Cardiac muscle cell (in vitro differentiated cells and primary cell): Measurements from ENCODE around the gene BBS9. TPM values are rescaled to one million over a fixed set of nuclear protein-coding genes. Genes with fewer than 3 reads are reported as not detected.

Source experiments
- DNase-seq, 2 donors: peaks; one replicate each; pipeline versions ENCODE4 v3.0.0 to v3.0.0-alpha.2; 2010 to 2017; ENCODE audit warnings: low read depth in 1 of 2, low spot score in 1 of 2
- H3K27ac ChIP-seq: fragments of 200-600 bp; sonication (generic); 2 replicates; pipeline ENCODE4 v1.5.1; 2016
- H3K27me3 ChIP-seq: fragments of 200-600 bp; sonication (generic); 2 replicates; pipeline ENCODE4 v1.6.0; 2016; ENCODE audit warnings: control low read depth
- H3K36me3 ChIP-seq: fragments of 200-600 bp; sonication (generic); 2 replicates; pipeline ENCODE4 v1.5.1; 2016; ENCODE audit warnings: control low read depth
- H3K4me1 ChIP-seq: fragments of 200-600 bp; sonication (generic); 2 replicates; pipeline ENCODE4 v1.8.1; 2017; ENCODE audit warnings: low read depth, mild to moderate bottlenecking, mixed run types
- H3K4me3 ChIP-seq: fragments of 200-600 bp; sonication (generic); 2 replicates; pipeline ENCODE4 v1.5.1; 2016; ENCODE audit warnings: mild to moderate bottlenecking
- H3K9me3 ChIP-seq: fragments of 200-600 bp; sonication (generic); 2 replicates; pipeline ENCODE4 v1.5.1; 2017; ENCODE audit warnings: low read depth, mild to moderate bottlenecking, control low read depth
- CTCF ChIP-seq: IDR thresholded peaks from 2 replicates; pipeline ENCODE4 v1.5.1; 2012; ENCODE audit warnings: low read depth, mild to moderate bottlenecking, low read length
- polyA plus RNA-seq: library from polyadenylated mRNA; unstranded; fragments of >200 nt; fragmentation: Nextera tagmentation; extraction: Ambion mirVana; gene quantifications from 2 replicates; pipeline ENCODE4 v1.2.1, GENCODE V29; 2016
- total RNA-seq: library from RNA; depleted of rRNA; stranded (reverse); fragments of >200 nt; gene quantifications from 2 replicates; pipeline ENCODE4 v1.2.3, GENCODE V29; 2016

BBS9 gene
- total and polyA plus RNA-seq, 2 experiments from 2014 or later: 9.8 to 13.2 TPM

- Histone ChIP-seq H3K36me3 (no peaks in the 10 kb centered on the region), H3K27me3 (no peaks in the 10 kb centered on the region), H3K9me3 (no peaks in the 10 kb centered on the region), H3K4me3 (no peak overlapping the region), H3K27ac (no peak overlapping the region), H3K4me1 (no peaks in the 10 kb centered on the region)
- TF ChIP-seq CTCF: no peak
- no peak for DNase-seq
These were observed 463.4 kb downstream of the BBS9 start for GRCh38 chr7:33592718-33593117.

- no peak overlapping the region for H3K4me3 ChIP-seq
These were observed 464.2 kb downstream of the BBS9 start for GRCh38 chr7:33593611-33594010.

GRCh38 chr7:33596686-33597085 is 467.3 kb downstream of the BBS9 start:
- Histone ChIP-seq H3K4me3 (no peak overlapping the region), H3K36me3 (no peaks in the 10 kb centered on the region), H3K9me3 (no peaks in the 10 kb centered on the region), H3K4me1 (peaks cover 11% of the 10 kb centered on the region), H3K27me3 (no peaks in the 10 kb centered on the region), H3K27ac (no peak overlapping the region)
- TF ChIP-seq CTCF: no peak
- peak in 1 of 2 donors; percentile 40 for DNase-seq

More at GRCh38 chr7:33593611-33594010, 464.2 kb downstream of the BBS9 start:
- Histone ChIP-seq H3K27me3 (no peaks in the 10 kb centered on the region), H3K27ac (no peak overlapping the region), H3K9me3 (no peaks in the 10 kb centered on the region), H3K36me3 (no peaks in the 10 kb centered on the region), H3K4me1 (no peaks in the 10 kb centered on the region)
- DNase-seq: no peak
- no peak for TF ChIP-seq CTCF

GRCh38 chr7:33597181-33597580 is 467.8 kb downstream of the BBS9 start:
- Histone ChIP-seq H3K4me3 (no peak overlapping the region), H3K27me3 (no peaks in the 10 kb centered on the region), H3K4me1 (peaks cover 11% of the 10 kb centered on the region), H3K27ac (no peak overlapping the region), H3K9me3 (no peaks in the 10 kb centered on the region), H3K36me3 (no peaks in the 10 kb centered on the region)
- TF ChIP-seq CTCF: no peak
- DNase-seq: no peak

GRCh38 chr7:33601101-33601500 is 471.7 kb downstream of the BBS9 start:
- Histone ChIP-seq H3K4me3 (no peak overlapping the region), H3K27me3 (no peaks in the 10 kb centered on the region), H3K4me1 (peaks cover 11% of the 10 kb centered on the region), H3K9me3 (no peaks in the 10 kb centered on the region), H3K27ac (no peak overlapping the region), H3K36me3 (no peaks in the 10 kb centered on the region)
- DNase-seq: no peak
- no peak for TF ChIP-seq CTCF

GRCh38 chr7:33601884-33602283 is 472.5 kb downstream of the BBS9 start:
- no peak overlapping the region for H3K27ac ChIP-seq
- H3K9me3 ChIP-seq: no peaks in the 10 kb centered on the region
- no peak for TF ChIP-seq CTCF
- no peaks in the 10 kb centered on the region for H3K27me3 ChIP-seq
- peaks cover 11% of the 10 kb centered on the region for H3K4me1 ChIP-seq
- no peaks in the 10 kb centered on the region for H3K36me3 ChIP-seq
- no peak for DNase-seq
- H3K4me3 ChIP-seq: no peak overlapping the region
